Aorta (tissue), 5 donors: ENCODE measurements around the gene WDPCP. TPM values are rescaled to one million over a fixed set of nuclear protein-coding genes. Genes with fewer than 3 reads are reported as not detected.
"Not testable (repeated sequence)": the region's sequence is repeated elsewhere in the genome, so short reads cannot be mapped to it uniquely, and the experiment has no call there.

Experiments used
- ATAC-seq: fragments of 200-7000 bp; cut with Tn5 transposase; one replicate; pipeline ENCODE4 v1.9.1; 2022; ENCODE audit warnings: moderate library complexity; ENCODE audit not compliant: low FRiP score
- DNase-seq, 2 donors: peaks; one replicate each; pipeline ENCODE4 v3.0.0-alpha.2; 2020
- H3K27ac ChIP-seq, 2 donors: one replicate each; pipeline ENCODE4 v1.5.1; 2013; ENCODE audit warnings: low read length in 2 of 2, mild to moderate bottlenecking in 2 of 2, moderate library complexity in 2 of 2, control low read depth in 1 of 2, inconsistent platforms in 1 of 2, low read depth in 1 of 2
- H3K27me3 ChIP-seq, 2 donors: one replicate each; pipeline ENCODE4 v1.6.1; 2013; ENCODE audit warnings: control low read depth in 1 of 2, low read length in 1 of 2, mild to moderate bottlenecking in 1 of 2, moderate library complexity in 1 of 2; ENCODE audit not compliant: insufficient read depth in 2 of 2, control insufficient read depth in 1 of 2
- H3K36me3 ChIP-seq, 2 donors: one replicate each; pipeline ENCODE4 v1.6.1; 2013; ENCODE audit warnings: control low read depth in 1 of 2, low read length in 1 of 2, mild to moderate bottlenecking in 1 of 2; ENCODE audit not compliant: insufficient read depth in 2 of 2, control insufficient read depth in 1 of 2
- H3K4me1 ChIP-seq, 2 donors: one replicate each; pipeline ENCODE4 v1.6.1; 2013; ENCODE audit warnings: low read length in 2 of 2, control low read depth in 1 of 2, mild to moderate bottlenecking in 1 of 2, moderate library complexity in 1 of 2; ENCODE audit not compliant: insufficient read depth in 2 of 2, control insufficient read depth in 1 of 2
- H3K4me3 ChIP-seq, 2 donors: one replicate each; pipeline ENCODE4 v1.5.1; 2013; ENCODE audit warnings: low read length in 2 of 2, control low read depth in 1 of 2, mild to moderate bottlenecking in 1 of 2
- H3K9me3 ChIP-seq: one replicate; pipeline ENCODE4 v1.6.1; 2013; ENCODE audit warnings: mild to moderate bottlenecking, low read length; ENCODE audit not compliant: control insufficient read depth
- WGBS, 2 donors: extraction: QIAGEN DNeasy Blood & Tissue Kit; methylation state at CpG; one replicate each; pipeline ENCODE4 v1.1.7; 2013; 5-methylcytosine and 5-hydroxymethylcytosine counted together
- intact Hi-C, 2 donors: fragments of 100-400 bp; cut with DNase I; formaldehyde crosslinking; loops; one replicate each; pipeline versions ENCODE4 v1.14.2 to v1.15.0; 2022
- polyA plus RNA-seq, 2 donors: library from polyadenylated mRNA; stranded (reverse); fragments of 200-250 nt; gene quantifications; one replicate each; pipeline ENCODE4 v1.2.3, GENCODE V29; 2013
- total RNA-seq, 2 donors: library from RNA; stranded (reverse); fragmentation: NEBNext Ultra II Directional; extraction: Animal tissue kit (Norgen Biotek cat#: 25700); gene quantifications; one replicate each; pipeline ENCODE4 v1.2.1, GENCODE V29; 2021
- donor health status: healthy with polysubstance abuse.
- donor health status: Bipolar disorder and iron deficiency.
- donor health status: DM: no; HTN: no; CAD: no.
- donor health status: DM: no; HTN: no; CAD: no.
- donor health status: DM: yes; HTN: yes; CAD: no.

WDPCP gene
- total and polyA plus RNA-seq, 4 donors, result 2.9 to 20.8 (median 15.3) TPM

- H3K9me3 ChIP-seq, ATAC-seq, H3K4me3 ChIP-seq, H3K36me3 ChIP-seq, H3K4me1 ChIP-seq, H3K27me3 ChIP-seq, intact Hi-C loops, DNase-seq, H3K27ac ChIP-seq: not testable (repeated sequence)
- WGBS, 2 donors, result 87 to 98% methylated on average over 1 of the region's 1 CpG
Observed at GRCh38 chr2:63357722-63358121, 230.6 kb downstream of the WDPCP start.

- Histone ChIP-seq H3K9me3 (peaks cover 6% of the 10 kb centered on the region), H3K27me3 (no peaks in the 10 kb centered on the region), H3K27ac (no peak overlapping the region), H3K4me3 (no peak overlapping the region), H3K36me3 (peaks cover 2 to 5% of the 10 kb centered on the region in 2 donors), H3K4me1 (no peaks in the 10 kb centered on the region)
- 95 to 98% methylated on average over 2 of the region's 2 CpGs for WGBS, 2 donors
- ATAC-seq, result no peak
- intact Hi-C loops, result no loop called here
- DNase-seq, result no peak
Observed at GRCh38 chr2:63347361-63347760, 240.9 kb downstream of the WDPCP start.

- H3K4me3 ChIP-seq, result no peak overlapping the region
- H3K36me3 ChIP-seq, result peaks cover 2 to 5% of the 10 kb centered on the region in 2 donors
- H3K27ac ChIP-seq, result no peak overlapping the region
- H3K4me1 ChIP-seq, result no peaks in the 10 kb centered on the region
- ATAC-seq (no peak), DNase-seq (no peak)
- H3K27me3 ChIP-seq, result no peaks in the 10 kb centered on the region
- H3K9me3 ChIP-seq, result peaks cover 6% of the 10 kb centered on the region
- intact Hi-C loops, result no loop called here
Observed at GRCh38 chr2:63346411-63346810, 241.9 kb downstream of the WDPCP start.

GRCh38 chr2:63345285-63345633 is 243.0 kb downstream of the WDPCP start:
- Histone ChIP-seq H3K27ac (no peak overlapping the region), H3K4me1 (no peaks in the 10 kb centered on the region), H3K36me3 (peaks cover 2 to 5% of the 10 kb centered on the region in 2 donors), H3K4me3 (no peak overlapping the region), H3K9me3 (peaks cover 6% of the 10 kb centered on the region), H3K27me3 (no peaks in the 10 kb centered on the region)
- DNase-seq, result no peak
- intact Hi-C loops, result no loop called here
- 96 to 97% methylated on average over 1 of the region's 1 CpG for WGBS, 2 donors
- ATAC-seq, result no peak

- Histone ChIP-seq H3K4me1 (no peaks in the 10 kb centered on the region), H3K27ac (no peak overlapping the region), H3K27me3 (no peaks in the 10 kb centered on the region), H3K9me3 (peaks cover 6% of the 10 kb centered on the region), H3K36me3 (peaks cover 2 to 5% of the 10 kb centered on the region in 2 donors), H3K4me3 (no peak overlapping the region)
- 97 to 98% methylated on average over 2 of the region's 2 CpGs for WGBS, 2 donors
- ATAC-seq, result no peak
- intact Hi-C loops, result no loop called here
- no peak for DNase-seq
Observed at GRCh38 chr2:63344575-63345284, 243.5 kb downstream of the WDPCP start.

- 0 to 63% methylated on average over 1 of the region's 1 CpG for WGBS, 2 donors
- H3K9me3 ChIP-seq, result peaks cover 6% of the 10 kb centered on the region
- no peak overlapping the region for H3K4me3 ChIP-seq
- no peak for DNase-seq
- H3K36me3 ChIP-seq, result peaks cover 2 to 5% of the 10 kb centered on the region in 2 donors
- intact Hi-C loops, result no loop called here
- no peak for ATAC-seq
- no peaks in the 10 kb centered on the region for H3K27me3 ChIP-seq
- no peak overlapping the region for H3K27ac ChIP-seq
- H3K4me1 ChIP-seq, result no peaks in the 10 kb centered on the region
Observed at GRCh38 chr2:63343397-63344109, 244.7 kb downstream of the WDPCP start.

GRCh38 chr2:63340443-63340842 is 247.8 kb downstream of the WDPCP start:
- intact Hi-C loops, result no loop called here
- DNase-seq, result no peak
- H3K4me3 ChIP-seq, result no peak overlapping the region
- H3K9me3 ChIP-seq, result peaks cover 6% of the 10 kb centered on the region
- H3K36me3 ChIP-seq, result peaks cover 2% of the 10 kb centered on the region in 2 donors
- no peaks in the 10 kb centered on the region for H3K4me1 ChIP-seq
- ATAC-seq, result no peak
- H3K27me3 ChIP-seq, result no peaks in the 10 kb centered on the region
- H3K27ac ChIP-seq, result no peak overlapping the region
- 91 to 92% methylated on average over 1 of the region's 1 CpG for WGBS, 2 donors

- Histone ChIP-seq H3K36me3 (no peaks in the 10 kb centered on the region), H3K27me3 (no peaks in the 10 kb centered on the region), H3K4me3 (no peak overlapping the region), H3K9me3 (no peaks in the 10 kb centered on the region), H3K27ac (no peak overlapping the region), H3K4me1 (no peaks in the 10 kb centered on the region)
- 95 to 97% methylated on average over 1 of the region's 1 CpG for WGBS, 2 donors
- no peak for DNase-seq
- no peak for ATAC-seq
- intact Hi-C loops, result no loop called here
Observed at GRCh38 chr2:63334910-63335309, 253.4 kb downstream of the WDPCP start.

GRCh38 chr2:63326473-63326872 is 261.8 kb downstream of the WDPCP start:
- H3K4me3 ChIP-seq, result no peak overlapping the region
- DNase-seq (no peak), ATAC-seq (no peak)
- no peaks in the 10 kb centered on the region for H3K4me1 ChIP-seq
- intact Hi-C loops, result no loop called here
- H3K9me3 ChIP-seq, result peaks cover 2% of the 10 kb centered on the region
- 94 to 95% methylated on average over 1 of the region's 1 CpG for WGBS, 2 donors
- H3K36me3 ChIP-seq, result no peaks in the 10 kb centered on the region
- H3K27ac ChIP-seq, result no peak overlapping the region
- no peaks in the 10 kb centered on the region for H3K27me3 ChIP-seq
